Osteocyte (in vitro differentiated cells): ENCODE measurements around the gene MIEF2. TPM values are rescaled to one million over a fixed set of nuclear protein-coding genes. Genes with fewer than 3 reads are reported as not detected.

Experiments used
- DNase-seq: peaks from one replicate; pipeline ENCODE4 v3.0.0; 2021; ENCODE audit warnings: mixed read lengths; ENCODE audit not compliant: unreplicated experiment; ENCODE audit errors: extremely low spot score
- H3K27ac Mint-ChIP-seq: one replicate; pipeline ENCODE4 v1.8.0; 2021; ENCODE audit warnings: mild to moderate bottlenecking, mixed read lengths; ENCODE audit not compliant: unreplicated experiment
- H3K27me3 Mint-ChIP-seq: one replicate; pipeline ENCODE4 v1.8.0; 2021; ENCODE audit warnings: mixed read lengths; ENCODE audit not compliant: unreplicated experiment
- H3K36me3 Mint-ChIP-seq: one replicate; pipeline ENCODE4 v1.8.0; 2021; ENCODE audit warnings: mixed read lengths; ENCODE audit not compliant: unreplicated experiment
- H3K4me1 Mint-ChIP-seq: one replicate; pipeline ENCODE4 v1.8.0; 2021; ENCODE audit warnings: mixed read lengths; ENCODE audit not compliant: unreplicated experiment
- H3K4me3 Mint-ChIP-seq: one replicate; pipeline ENCODE4 v1.8.0; 2021; ENCODE audit warnings: mild to moderate bottlenecking, moderate library complexity, mixed read lengths; ENCODE audit not compliant: unreplicated experiment
- H3K9me3 Mint-ChIP-seq: one replicate; pipeline ENCODE4 v1.8.0; 2021; ENCODE audit warnings: mixed read lengths; ENCODE audit not compliant: unreplicated experiment
- total RNA-seq: library from RNA; stranded (reverse); gene quantifications from 2 replicates; pipeline ENCODE4 v1.2.1, GENCODE V29; 2021
- TF ChIP-seq, protein P1 (sequence below): fragments of 200-600 bp; sonication (generic); IDR thresholded peaks from 2 replicates; pipeline ENCODE4 v1.5.0; 2021; ENCODE audit warnings: antibody characterized with exemption, mild to moderate bottlenecking, moderate library complexity

Gene MIEF2
- total RNA-seq, 1 donor from 2014 or later = 15.3 TPM

DNA sequence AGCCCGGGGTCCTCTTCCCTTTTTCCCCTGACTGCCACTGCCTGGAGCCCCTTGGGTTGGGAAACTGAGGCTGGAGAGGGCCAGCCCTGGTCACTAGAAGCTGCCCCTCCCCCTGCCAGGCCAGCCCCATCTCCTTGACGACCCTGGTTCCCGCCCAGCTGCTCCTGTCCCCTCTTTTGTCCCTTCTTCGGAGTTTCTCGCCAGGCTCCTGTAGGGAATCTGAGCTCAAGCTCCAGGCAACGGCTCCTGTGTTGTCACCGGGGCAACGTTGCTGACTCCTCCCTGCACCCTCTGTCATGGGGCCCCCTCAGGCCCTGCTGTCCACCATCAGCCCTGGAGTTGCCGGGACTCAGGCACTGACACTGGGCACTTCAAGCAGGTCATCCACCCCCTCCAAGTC lies 29.3 kb upstream of the MIEF2 start:
- Mint-ChIP-seq H3K9me3 (no peaks in the 10 kb centered on the region), H3K27ac (no peak overlapping the region), H3K4me3 (no peak overlapping the region), H3K27me3 (no peaks in the 10 kb centered on the region), H3K4me1 (peaks cover 38% of the 10 kb centered on the region), H3K36me3 (no peaks in the 10 kb centered on the region)
- TF ChIP-seq, protein P1, sequence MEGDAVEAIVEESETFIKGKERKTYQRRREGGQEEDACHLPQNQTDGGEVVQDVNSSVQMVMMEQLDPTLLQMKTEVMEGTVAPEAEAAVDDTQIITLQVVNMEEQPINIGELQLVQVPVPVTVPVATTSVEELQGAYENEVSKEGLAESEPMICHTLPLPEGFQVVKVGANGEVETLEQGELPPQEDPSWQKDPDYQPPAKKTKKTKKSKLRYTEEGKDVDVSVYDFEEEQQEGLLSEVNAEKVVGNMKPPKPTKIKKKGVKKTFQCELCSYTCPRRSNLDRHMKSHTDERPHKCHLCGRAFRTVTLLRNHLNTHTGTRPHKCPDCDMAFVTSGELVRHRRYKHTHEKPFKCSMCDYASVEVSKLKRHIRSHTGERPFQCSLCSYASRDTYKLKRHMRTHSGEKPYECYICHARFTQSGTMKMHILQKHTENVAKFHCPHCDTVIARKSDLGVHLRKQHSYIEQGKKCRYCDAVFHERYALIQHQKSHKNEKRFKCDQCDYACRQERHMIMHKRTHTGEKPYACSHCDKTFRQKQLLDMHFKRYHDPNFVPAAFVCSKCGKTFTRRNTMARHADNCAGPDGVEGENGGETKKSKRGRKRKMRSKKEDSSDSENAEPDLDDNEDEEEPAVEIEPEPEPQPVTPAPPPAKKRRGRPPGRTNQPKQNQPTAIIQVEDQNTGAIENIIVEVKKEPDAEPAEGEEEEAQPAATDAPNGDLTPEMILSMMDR = no peak
- no peak for DNase-seq

DNA sequence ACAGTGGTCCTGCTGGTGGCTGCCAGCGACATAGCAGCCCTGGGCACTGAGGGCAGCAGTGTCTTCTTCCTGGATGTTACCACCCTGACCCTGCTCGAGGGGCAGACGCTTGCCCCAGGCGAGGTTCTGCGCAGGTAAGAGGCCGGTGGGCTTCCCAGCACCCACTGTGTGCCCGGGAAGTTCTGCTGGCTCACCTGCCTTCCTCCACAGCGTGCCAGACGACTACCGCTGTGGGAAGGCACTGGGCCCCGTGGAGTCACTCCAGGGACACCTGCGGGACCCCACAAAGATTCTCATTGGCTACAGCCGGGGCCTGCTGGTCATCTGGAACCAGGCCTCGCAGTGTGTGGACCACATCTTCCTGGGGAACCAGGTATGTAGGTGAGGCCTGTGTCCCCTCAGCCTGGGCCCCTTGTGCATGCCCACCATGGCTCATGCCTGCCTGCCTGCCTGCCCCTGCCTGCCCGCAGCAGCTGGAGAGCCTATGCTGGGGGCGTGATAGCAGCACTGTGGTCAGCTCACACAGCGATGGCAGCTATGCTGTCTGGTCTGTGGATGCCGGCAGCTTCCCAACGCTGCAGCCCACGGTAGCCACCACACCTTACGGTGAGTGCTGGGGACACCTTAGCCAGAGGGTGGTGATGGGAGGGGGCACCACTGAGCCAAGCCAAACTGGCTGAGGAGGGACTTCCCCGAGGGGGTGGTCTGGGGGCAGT lies 26.5 kb upstream of the MIEF2 start:
- TF ChIP-seq, protein P1 = no peak
- H3K27ac Mint-ChIP-seq = no peak overlapping the region

DNA sequence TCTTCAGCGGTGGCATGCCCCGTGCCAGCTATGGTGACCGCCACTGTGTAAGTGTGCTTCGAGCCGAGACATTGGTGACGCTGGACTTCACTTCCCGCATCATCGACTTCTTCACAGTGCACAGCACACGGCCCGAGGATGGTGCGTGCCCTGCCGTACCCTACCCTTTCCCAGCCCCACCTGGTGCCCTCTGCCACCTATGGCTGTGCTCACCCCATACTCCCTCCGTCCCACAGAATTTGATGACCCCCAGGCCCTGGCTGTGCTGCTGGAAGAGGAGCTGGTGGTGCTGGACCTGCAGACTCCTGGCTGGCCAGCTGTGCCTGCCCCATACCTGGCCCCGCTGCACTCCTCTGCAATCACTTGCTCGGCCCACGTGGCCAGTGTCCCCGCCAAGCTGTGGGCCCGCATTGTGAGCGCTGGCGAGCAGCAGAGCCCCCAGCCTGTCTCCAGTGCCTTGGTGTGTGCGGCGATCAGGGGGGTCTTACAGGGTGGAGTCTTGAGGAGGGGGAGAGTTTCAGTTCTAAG lies 25.5 kb upstream of the MIEF2 start:
- Mint-ChIP-seq H3K36me3 (peaks cover 13% of the 10 kb centered on the region), H3K27me3 (no peaks in the 10 kb centered on the region), H3K27ac (peak overlapping the region; percentile 87), H3K9me3 (no peaks in the 10 kb centered on the region), H3K4me3 (no peak overlapping the region), H3K4me1 (peaks cover 19% of the 10 kb centered on the region)
- no peak for DNase-seq
- TF ChIP-seq, protein P1 = no peak

More for the DNA sequence above, 26.5 kb upstream of the MIEF2 start:
- H3K9me3 Mint-ChIP-seq = no peaks in the 10 kb centered on the region
- H3K4me1 Mint-ChIP-seq = peaks cover 17% of the 10 kb centered on the region
- H3K27me3 Mint-ChIP-seq = no peaks in the 10 kb centered on the region
- H3K4me3 Mint-ChIP-seq = no peak overlapping the region
- DNase-seq = no peak
- peaks cover 5% of the 10 kb centered on the region for H3K36me3 Mint-ChIP-seq

DNA sequence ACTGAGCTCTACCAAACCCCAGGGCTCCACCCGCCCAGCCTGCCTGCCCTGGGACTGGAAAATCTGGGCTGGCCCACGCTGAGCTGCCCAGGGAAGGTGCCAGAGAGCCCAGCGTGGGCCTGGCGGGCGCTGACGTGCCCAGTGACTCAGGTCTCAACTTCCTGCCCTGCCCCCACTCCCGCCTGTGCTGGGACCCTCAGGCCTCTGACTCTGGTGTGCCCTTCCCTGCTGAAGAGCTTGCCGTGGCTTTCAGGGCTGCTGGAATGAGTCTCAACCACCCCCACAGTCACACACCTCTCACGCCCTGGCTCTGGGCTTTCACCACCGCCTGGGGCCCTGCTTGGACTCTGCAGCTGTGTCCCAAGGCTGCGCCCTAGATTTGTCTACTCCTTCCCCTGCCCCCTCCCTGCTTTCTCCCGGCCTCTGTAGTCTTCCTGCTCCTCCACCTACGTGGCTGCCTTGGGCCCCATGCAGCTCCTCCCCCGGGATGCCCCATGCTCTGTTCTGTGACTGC lies 24.7 kb upstream of the MIEF2 start:
- peak overlapping the region; percentile 87 for H3K27ac Mint-ChIP-seq
- peaks cover 13% of the 10 kb centered on the region for H3K36me3 Mint-ChIP-seq
- H3K4me3 Mint-ChIP-seq = peak overlapping the region; percentile 22

DNA sequence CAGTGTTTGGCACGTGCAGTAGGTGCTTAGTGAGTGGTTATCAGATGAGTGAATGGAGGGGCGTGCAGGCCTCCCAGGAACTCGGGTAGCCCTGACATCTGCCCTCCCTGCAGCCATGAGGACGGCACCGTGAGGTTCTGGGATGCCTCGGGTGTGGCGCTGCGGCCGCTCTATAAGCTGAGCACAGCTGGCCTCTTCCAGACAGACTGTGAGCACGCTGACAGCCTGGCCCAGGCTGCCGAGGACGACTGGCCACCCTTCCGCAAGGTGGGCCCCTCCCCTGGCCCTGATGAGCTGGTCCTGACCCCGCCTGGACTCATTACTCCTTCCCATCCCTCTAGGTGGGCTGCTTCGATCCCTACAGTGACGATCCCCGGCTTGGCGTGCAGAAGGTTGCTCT lies 24.0 kb upstream of the MIEF2 start:
- Mint-ChIP-seq H3K4me3 (no peak overlapping the region), H3K36me3 (peaks cover 13% of the 10 kb centered on the region), H3K27ac (peak overlapping the region; percentile 87), H3K4me1 (peaks cover 19% of the 10 kb centered on the region), H3K27me3 (no peaks in the 10 kb centered on the region), H3K9me3 (no peaks in the 10 kb centered on the region)
- DNase-seq = no peak
- TF ChIP-seq, protein P1 = no peak

More for the DNA sequence above, 24.7 kb upstream of the MIEF2 start:
- peaks cover 19% of the 10 kb centered on the region for H3K4me1 Mint-ChIP-seq
- H3K27me3 Mint-ChIP-seq = no peaks in the 10 kb centered on the region
- peak; percentile 91 for DNase-seq
- no peaks in the 10 kb centered on the region for H3K9me3 Mint-ChIP-seq
- TF ChIP-seq, protein P1 = no peak
